Neural cell (in vitro differentiated cells): Measurements from ENCODE around the gene SLC29A1. TPM values are rescaled to one million over a fixed set of nuclear protein-coding genes. Genes with fewer than 3 reads are reported as not detected.

Experiments
- H2AFZ ChIP-seq: fragments of 200-600, 300-800 bp; sonication (generic), shearing (Covaris generic); 2 replicates; pipeline ENCODE4 v1.6.0; 2014; ENCODE audit warnings: low read depth, mild to moderate bottlenecking, antibody characterized with exemption, low read length, moderate library complexity
- H3F3A ChIP-seq: fragments of 200-600 bp; shearing (Covaris generic); 2 replicates; pipeline ENCODE4 v1.6.1; 2016; ENCODE audit warnings: mild to moderate bottlenecking, moderate library complexity, mixed read lengths, antibody characterized with exemption, low read length; ENCODE audit not compliant: insufficient read depth, poor library complexity, severe bottlenecking
- H3K27ac ChIP-seq: fragments of 200-600, 300-800 bp; sonication (generic), shearing (Covaris generic); 2 replicates; pipeline ENCODE4 v1.5.1; 2014; ENCODE audit warnings: mild to moderate bottlenecking, low read length, moderate library complexity
- H3K27me3 ChIP-seq: fragments of 300-800, 200-600 bp; sonication (generic), shearing (Covaris generic); 2 replicates; pipeline ENCODE4 v1.6.0; 2014; ENCODE audit warnings: mild to moderate bottlenecking, low read depth, low read length, moderate library complexity; ENCODE audit not compliant: insufficient read depth
- H3K36me3 ChIP-seq: fragments of 300-800, 200-600 bp; sonication (generic), shearing (Covaris generic); 2 replicates; pipeline ENCODE4 v1.5.1; 2014; ENCODE audit warnings: mild to moderate bottlenecking, antibody characterized with exemption, low read length, moderate library complexity; ENCODE audit not compliant: insufficient read depth
- H3K4me2 ChIP-seq: fragments of 300-800, 200-600 bp; sonication (generic), shearing (Covaris generic); 2 replicates; pipeline ENCODE4 v1.6.0; 2014; ENCODE audit warnings: mild to moderate bottlenecking, low read length
- H3K4me3 ChIP-seq: fragments of 300-800, 200-600 bp; sonication (generic), shearing (Covaris generic); 2 replicates; pipeline ENCODE4 v1.5.1; 2014; ENCODE audit warnings: mild to moderate bottlenecking, low read length, moderate library complexity
- H3K79me2 ChIP-seq: fragments of 200-600 bp; shearing (Covaris generic); replicated peaks from 2 replicates; pipeline ENCODE4 v1.6.0; 2014; ENCODE audit warnings: mild to moderate bottlenecking, low read length, moderate library complexity; ENCODE audit not compliant: insufficient read depth
- H3K9ac ChIP-seq: fragments of 300-800, 200-600 bp; sonication (generic), shearing (Covaris generic); 2 replicates; pipeline ENCODE4 v1.6.1; 2016; ENCODE audit warnings: mild to moderate bottlenecking, low read length, mixed read lengths
- H3K9me2 ChIP-seq: fragments of 200-600 bp; shearing (Covaris generic); 2 replicates; pipeline ENCODE4 v1.6.1; 2016; ENCODE audit warnings: mild to moderate bottlenecking, low read length, mixed read lengths; ENCODE audit not compliant: insufficient read depth
- H3K9me3 ChIP-seq: fragments of 200-600, 300-800 bp; sonication (generic), shearing (Covaris generic); 2 replicates; pipeline ENCODE4 v1.6.1; 2016; ENCODE audit warnings: mild to moderate bottlenecking, mixed run types, low read length, moderate library complexity, mixed read lengths
- H4K20me1 ChIP-seq: fragments of 200-600 bp; shearing (Covaris generic); 2 replicates; pipeline ENCODE4 v1.6.1; 2016; ENCODE audit warnings: mild to moderate bottlenecking, mixed run types; ENCODE audit not compliant: insufficient read depth
- EP300 ChIP-seq: fragments of 450-650 bp; conservative IDR thresholded peaks from 2 replicates; pipeline ENCODE4 v1.6.1; 2014; ENCODE audit warnings: antibody characterized with exemption, mild to moderate bottlenecking, moderate library complexity; ENCODE audit not compliant: poor library complexity, severe bottlenecking
- EZH2 ChIP-seq: fragments of 200-600, 300-800 bp; shearing (Covaris generic), sonication (generic); IDR thresholded peaks from 2 replicates; pipeline ENCODE4 v1.6.1; 2014; ENCODE audit warnings: antibody characterized with exemption, low read length, borderline replicate concordance, mild to moderate bottlenecking; ENCODE audit not compliant: insufficient read depth, poor library complexity, severe bottlenecking
- MXI1 ChIP-seq: fragments of 450-650 bp; conservative IDR thresholded peaks from 2 replicates; pipeline ENCODE4 v1.6.1; 2014; ENCODE audit warnings: antibody characterized with exemption, mild to moderate bottlenecking; ENCODE audit not compliant: poor library complexity, severe bottlenecking
- RAD21 ChIP-seq: fragments of 450-650 bp; conservative IDR thresholded peaks from 2 replicates; pipeline ENCODE4 v1.6.1; 2014; ENCODE audit warnings: antibody characterized with exemption, mild to moderate bottlenecking, moderate library complexity
- REST ChIP-seq: IDR thresholded peaks from 2 replicates; pipeline ENCODE4 v1.6.1; 2012; ENCODE audit warnings: borderline replicate concordance
- SMC3 ChIP-seq: fragments of 450-650 bp; conservative IDR thresholded peaks from 2 replicates; pipeline ENCODE4 v1.6.1; 2014; ENCODE audit warnings: antibody characterized with exemption, mild to moderate bottlenecking, moderate library complexity; ENCODE audit not compliant: poor library complexity
- TAF1 ChIP-seq: IDR thresholded peaks from 2 replicates; pipeline ENCODE4 v1.6.1; 2012; ENCODE audit warnings: low read depth
- polyA plus RNA-seq: library from polyadenylated mRNA; depleted of rRNA; stranded (reverse); fragments of >200 nt; gene quantifications from 2 replicates; pipeline ENCODE4 v1.2.3, GENCODE V29; 2014
- TF ChIP-seq, protein P1 (sequence below): fragments of 450-650 bp; IDR thresholded peaks from 2 replicates; pipeline ENCODE4 v1.5.1; 2014; ENCODE audit warnings: antibody characterized with exemption, mild to moderate bottlenecking, moderate library complexity; ENCODE audit not compliant: poor library complexity, severe bottlenecking

SLC29A1 gene
- polyA plus RNA-seq, 1 donor from 2014 or later: 18.9 TPM

- Histone ChIP-seq H3K36me3 (no peaks in the 10 kb centered on the region), H3K79me2 (no peaks in the 10 kb centered on the region), H3K4me2 (no peak overlapping the region), H3K27ac (no peak overlapping the region), H3K4me3 (no peak overlapping the region), H3K9me2 (no peaks in the 10 kb centered on the region), H3K9ac (no peak overlapping the region), H3F3A (no peaks in the 10 kb centered on the region), H2AFZ (no peak overlapping the region), H3K9me3 (no peaks in the 10 kb centered on the region), H4K20me1 (no peaks in the 10 kb centered on the region), H3K27me3 (no peaks in the 10 kb centered on the region)
- no peak for TF ChIP-seq EZH2
- no peak for TF ChIP-seq SMC3
- TF ChIP-seq, protein P1, sequence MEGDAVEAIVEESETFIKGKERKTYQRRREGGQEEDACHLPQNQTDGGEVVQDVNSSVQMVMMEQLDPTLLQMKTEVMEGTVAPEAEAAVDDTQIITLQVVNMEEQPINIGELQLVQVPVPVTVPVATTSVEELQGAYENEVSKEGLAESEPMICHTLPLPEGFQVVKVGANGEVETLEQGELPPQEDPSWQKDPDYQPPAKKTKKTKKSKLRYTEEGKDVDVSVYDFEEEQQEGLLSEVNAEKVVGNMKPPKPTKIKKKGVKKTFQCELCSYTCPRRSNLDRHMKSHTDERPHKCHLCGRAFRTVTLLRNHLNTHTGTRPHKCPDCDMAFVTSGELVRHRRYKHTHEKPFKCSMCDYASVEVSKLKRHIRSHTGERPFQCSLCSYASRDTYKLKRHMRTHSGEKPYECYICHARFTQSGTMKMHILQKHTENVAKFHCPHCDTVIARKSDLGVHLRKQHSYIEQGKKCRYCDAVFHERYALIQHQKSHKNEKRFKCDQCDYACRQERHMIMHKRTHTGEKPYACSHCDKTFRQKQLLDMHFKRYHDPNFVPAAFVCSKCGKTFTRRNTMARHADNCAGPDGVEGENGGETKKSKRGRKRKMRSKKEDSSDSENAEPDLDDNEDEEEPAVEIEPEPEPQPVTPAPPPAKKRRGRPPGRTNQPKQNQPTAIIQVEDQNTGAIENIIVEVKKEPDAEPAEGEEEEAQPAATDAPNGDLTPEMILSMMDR: no peak
- no peak for TF ChIP-seq TAF1
- no peak for TF ChIP-seq MXI1
These were observed 43.7 kb upstream of the SLC29A1 start for GRCh38 chr6:44179648-44180047.

GRCh38 chr6:44180406-44180805 is 43.0 kb upstream of the SLC29A1 start:
- H3K27ac ChIP-seq: no peak overlapping the region
- H3K36me3 ChIP-seq: no peaks in the 10 kb centered on the region
- no peak overlapping the region for H2AFZ ChIP-seq
- no peaks in the 10 kb centered on the region for H3K9me3 ChIP-seq
- H3K4me2 ChIP-seq: no peak overlapping the region
- H3K9me2 ChIP-seq: no peaks in the 10 kb centered on the region
- no peaks in the 10 kb centered on the region for H3K27me3 ChIP-seq
- H3F3A ChIP-seq: no peaks in the 10 kb centered on the region
- TF ChIP-seq EP300: no peak
- no peak for TF ChIP-seq SMC3
- TF ChIP-seq RAD21: no peak
- TF ChIP-seq, protein P1: no peak
- TF ChIP-seq EZH2: no peak
- no peak for TF ChIP-seq MXI1
- TF ChIP-seq TAF1: no peak
- TF ChIP-seq REST: no peak
- H3K9ac ChIP-seq: no peak overlapping the region
- no peaks in the 10 kb centered on the region for H3K79me2 ChIP-seq
- no peak overlapping the region for H3K4me3 ChIP-seq
- H4K20me1 ChIP-seq: no peaks in the 10 kb centered on the region
